Activated CD8-positive, alpha-beta T cell treated with anti-CD3 and anti-CD28 coated beads for 36 hours (primary cell): ENCODE measurements around the gene CTDSP1. TPM values are rescaled to one million over a fixed set of nuclear protein-coding genes. Genes with fewer than 3 reads are reported as not detected.

Experiments used
- ATAC-seq: fragments of 200-7000 bp; cut with Tn5 transposase; one replicate; pipeline ENCODE4 v1.10.0; 2021; ENCODE audit warnings: mild to moderate bottlenecking, moderate library complexity
- CTCF ChIA-PET: fragments of 350-600 bp; sonication (Branson Sonifier 250); formaldehyde crosslinking; loops from one replicate; lab custom pipeline; 2021; ENCODE audit warnings: antibody characterized with exemption; lab: Charles Lee
- POLR2A ChIA-PET: fragments of 350-600 bp; sonication (Branson Sonifier 250); formaldehyde crosslinking; loops from one replicate; lab custom pipeline; 2021; ENCODE audit warnings: antibody characterized with exemption; lab: Charles Lee
- DNase-seq: peaks from one replicate; pipeline ENCODE4 v3.0.0-alpha.2; 2020
- H3K27ac Mint-ChIP-seq: one replicate; pipeline ENCODE4 v1.8.0; 2021; ENCODE audit warnings: mild to moderate bottlenecking, mixed read lengths
- H3K27me3 Mint-ChIP-seq: one replicate; pipeline ENCODE4 v1.8.0; 2021; ENCODE audit warnings: mixed read lengths
- H3K36me3 Mint-ChIP-seq: one replicate; pipeline ENCODE4 v1.8.0; 2021; ENCODE audit warnings: low read depth, mixed read lengths
- H3K4me1 Mint-ChIP-seq: one replicate; pipeline ENCODE4 v1.8.0; 2021; ENCODE audit warnings: low read depth, mixed read lengths
- H3K4me3 Mint-ChIP-seq: one replicate; pipeline ENCODE4 v1.8.0; 2021; ENCODE audit warnings: mild to moderate bottlenecking, moderate library complexity, mixed read lengths
- H3K9me3 Mint-ChIP-seq: one replicate; pipeline ENCODE4 v1.8.0; 2021; ENCODE audit warnings: mixed read lengths
- CTCF ChIP-seq: fragments of 200-600 bp; IDR thresholded peaks from one replicate; pipeline ENCODE4 v1.8.0; 2022; ENCODE audit warnings: antibody characterized with exemption, mild to moderate bottlenecking
- intact Hi-C: fragments of 100-400 bp; cut with micrococcal nuclease; formaldehyde crosslinking; loops from one replicate; pipeline ENCODE4 v1.10.0; 2022
- total RNA-seq, 2 experiments: library from RNA; stranded (reverse); gene quantifications; one replicate each; pipeline ENCODE4 v1.2.3, GENCODE V29; 2021

CTDSP1 gene
- total RNA-seq, 2 experiments from 2014 or later = 85.8 to 94.7 TPM

GRCh38 chr2:218360453-218360852 lies 39.2 kb upstream of the CTDSP1 start:
- ChIA-PET CTCF (interaction anchor here (0.7 kb wide), 1 partner anchor 59 kb away, joined by 5 read pairs; no protein-coding TSS in a partner anchor), POLR2A (interaction anchor here (0.6 kb wide), 1 partner anchor 58 kb away, joined by 3 read pairs; no protein-coding TSS in a partner anchor)
- ATAC-seq (no peak), DNase-seq (no peak)
- intact Hi-C loops = no loop called here
- Mint-ChIP-seq H3K27me3 (no peaks in the 10 kb centered on the region), H3K4me3 (no peak overlapping the region), H3K4me1 (no peaks in the 10 kb centered on the region), H3K36me3 (no peaks in the 10 kb centered on the region), H3K27ac (no peak overlapping the region), H3K9me3 (no peaks in the 10 kb centered on the region)
- no peak for TF ChIP-seq CTCF

GRCh38 chr2:218362606-218363005 lies 37.1 kb upstream of the CTDSP1 start:
- no peak overlapping the region for H3K27ac Mint-ChIP-seq
- intact Hi-C loops = no loop called here
- no peak for ATAC-seq
- DNase-seq = no peak
- H3K27me3 Mint-ChIP-seq = no peaks in the 10 kb centered on the region
- H3K4me3 Mint-ChIP-seq = no peak overlapping the region
- H3K9me3 Mint-ChIP-seq = no peaks in the 10 kb centered on the region
- POLR2A ChIA-PET = no interaction called here
- no peak for TF ChIP-seq CTCF
- no peaks in the 10 kb centered on the region for H3K4me1 Mint-ChIP-seq
- no peaks in the 10 kb centered on the region for H3K36me3 Mint-ChIP-seq
- CTCF ChIA-PET = interaction anchor here (0.8 to 1.7 kb wide), 3 partner anchors 10 to 61 kb away, joined by 3 to 5 read pairs (median 3); no protein-coding TSS in a partner anchor

- intact Hi-C loops = no loop called here
- no peaks in the 10 kb centered on the region for H3K36me3 Mint-ChIP-seq
- H3K27me3 Mint-ChIP-seq = peaks cover 1% of the 10 kb centered on the region
- peaks cover 7% of the 10 kb centered on the region for H3K4me1 Mint-ChIP-seq
- DNase-seq (no peak), ATAC-seq (no peak)
- no peak for TF ChIP-seq CTCF
- ChIA-PET POLR2A (interaction anchor here (1.4 kb wide), 1 partner anchor 70 kb away, joined by 4 read pairs; no protein-coding TSS in a partner anchor), CTCF (no interaction called here)
- H3K4me3 Mint-ChIP-seq = no peak overlapping the region
- no peaks in the 10 kb centered on the region for H3K9me3 Mint-ChIP-seq
- no peak overlapping the region for H3K27ac Mint-ChIP-seq
Observed at GRCh38 chr2:218363736-218364135, 35.9 kb upstream of the CTDSP1 start.

- ATAC-seq (no peak), DNase-seq (no peak)
- H3K4me3 Mint-ChIP-seq = no peak overlapping the region
- peaks cover 10% of the 10 kb centered on the region for H3K4me1 Mint-ChIP-seq
- CTCF ChIA-PET = no interaction called here
- H3K9me3 Mint-ChIP-seq = no peaks in the 10 kb centered on the region
- POLR2A ChIA-PET = interaction anchor here (1.4 kb wide), 1 partner anchor 71 kb away, joined by 4 read pairs; no protein-coding TSS in a partner anchor
- intact Hi-C loops = no loop called here
- H3K27ac Mint-ChIP-seq = no peak overlapping the region
- H3K27me3 Mint-ChIP-seq = peaks cover 1% of the 10 kb centered on the region
- no peak for TF ChIP-seq CTCF
- no peaks in the 10 kb centered on the region for H3K36me3 Mint-ChIP-seq
Observed at GRCh38 chr2:218364196-218364595, 35.5 kb upstream of the CTDSP1 start.

GRCh38 chr2:218366621-218367414 lies 32.9 kb upstream of the CTDSP1 start:
- no peaks in the 10 kb centered on the region for H3K36me3 Mint-ChIP-seq
- peaks cover 1% of the 10 kb centered on the region for H3K27me3 Mint-ChIP-seq
- DNase-seq (no peak), ATAC-seq (no peak)
- H3K4me3 Mint-ChIP-seq = peak overlapping the region; percentile 66
- intact Hi-C loops = no loop called here
- H3K4me1 Mint-ChIP-seq = peaks cover 16% of the 10 kb centered on the region
- no peaks in the 10 kb centered on the region for H3K9me3 Mint-ChIP-seq
- ChIA-PET CTCF (interaction anchor here (0.8 to 2.1 kb wide), 5 partner anchors 10 to 76 kb away, joined by 3 to 5 read pairs (median 4); partner anchors contain the start of gene CATIP), POLR2A (no interaction called here)
- no peak for TF ChIP-seq CTCF
- peak overlapping the region; percentile 61 for H3K27ac Mint-ChIP-seq
